Astrocyte of the spinal cord (primary cell): ENCODE measurements around the gene SSR1.
A peak's percentile ranks its signal among the peaks of the same experiment; 100 is the strongest.

ENCODE experiments used
- DNase-seq: peaks from one replicate; pipeline ENCODE4 v3.0.0; 2011; ENCODE audit warnings: low read depth, low spot score
- H3K4me3 ChIP-seq: 2 replicates; pipeline ENCODE4 v1.5.1; 2011; ENCODE audit warnings: low read depth, mild to moderate bottlenecking, low read length, moderate library complexity
- in situ Hi-C: cut with HindIII; loops from 2 replicates; pipeline ENCODE4 v1.10.0; 2017; ENCODE audit warnings: low sequenced_read_pairs
- TF ChIP-seq, protein P1 (sequence below): IDR thresholded peaks from 2 replicates; pipeline ENCODE4 v1.5.1; 2012; ENCODE audit warnings: low read depth, mild to moderate bottlenecking, low read length, inconsistent platforms

The SSR1 gene

GRCh38 chr6:7311176-7311575 is 1.8 kb downstream of the SSR1 start:
- DNase-seq, result peak; percentile 4
- H3K4me3 ChIP-seq, result peak overlapping the region; percentile 96
- in situ Hi-C loops, result no loop called here
- TF ChIP-seq, protein P1, sequence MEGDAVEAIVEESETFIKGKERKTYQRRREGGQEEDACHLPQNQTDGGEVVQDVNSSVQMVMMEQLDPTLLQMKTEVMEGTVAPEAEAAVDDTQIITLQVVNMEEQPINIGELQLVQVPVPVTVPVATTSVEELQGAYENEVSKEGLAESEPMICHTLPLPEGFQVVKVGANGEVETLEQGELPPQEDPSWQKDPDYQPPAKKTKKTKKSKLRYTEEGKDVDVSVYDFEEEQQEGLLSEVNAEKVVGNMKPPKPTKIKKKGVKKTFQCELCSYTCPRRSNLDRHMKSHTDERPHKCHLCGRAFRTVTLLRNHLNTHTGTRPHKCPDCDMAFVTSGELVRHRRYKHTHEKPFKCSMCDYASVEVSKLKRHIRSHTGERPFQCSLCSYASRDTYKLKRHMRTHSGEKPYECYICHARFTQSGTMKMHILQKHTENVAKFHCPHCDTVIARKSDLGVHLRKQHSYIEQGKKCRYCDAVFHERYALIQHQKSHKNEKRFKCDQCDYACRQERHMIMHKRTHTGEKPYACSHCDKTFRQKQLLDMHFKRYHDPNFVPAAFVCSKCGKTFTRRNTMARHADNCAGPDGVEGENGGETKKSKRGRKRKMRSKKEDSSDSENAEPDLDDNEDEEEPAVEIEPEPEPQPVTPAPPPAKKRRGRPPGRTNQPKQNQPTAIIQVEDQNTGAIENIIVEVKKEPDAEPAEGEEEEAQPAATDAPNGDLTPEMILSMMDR, result no peak

DNA sequence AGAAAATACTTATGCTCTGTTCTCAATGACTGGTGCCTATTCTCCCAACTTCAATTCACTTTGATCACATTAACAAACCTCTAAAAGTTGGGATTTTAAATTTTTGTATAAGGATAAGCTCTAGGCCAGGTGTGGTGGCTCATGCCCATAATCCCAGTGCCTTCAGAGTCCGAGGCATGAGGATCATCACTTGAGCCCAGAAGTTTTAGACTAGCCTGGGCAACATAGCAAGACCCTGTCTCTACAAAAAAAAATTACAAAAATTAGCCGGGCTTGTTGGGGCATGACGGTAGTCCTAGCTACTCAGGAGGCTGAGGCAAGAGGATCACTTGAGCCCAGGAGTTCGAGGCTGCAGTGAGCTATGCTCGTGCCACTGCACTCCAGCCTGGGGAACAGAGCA is 3.9 kb downstream of the SSR1 start:
- in situ Hi-C loops, result no loop called here
- H3K4me3 ChIP-seq, result no peak overlapping the region
- TF ChIP-seq, protein P1, result no peak
- DNase-seq, result no peak

- in situ Hi-C loops, result no loop called here
- DNase-seq, result no peak
- no peak overlapping the region for H3K4me3 ChIP-seq
Measured at GRCh38 chr6:7307533-7307932, 5.5 kb downstream of the SSR1 start.

GRCh38 chr6:7304821-7305220 is 8.2 kb downstream of the SSR1 start:
- TF ChIP-seq, protein P1, result no peak
- DNase-seq, result no peak
- no peak overlapping the region for H3K4me3 ChIP-seq
- in situ Hi-C loops, result no loop called here

More at GRCh38 chr6:7307533-7307932, 5.5 kb downstream of the SSR1 start:
- TF ChIP-seq, protein P1, result no peak

DNA sequence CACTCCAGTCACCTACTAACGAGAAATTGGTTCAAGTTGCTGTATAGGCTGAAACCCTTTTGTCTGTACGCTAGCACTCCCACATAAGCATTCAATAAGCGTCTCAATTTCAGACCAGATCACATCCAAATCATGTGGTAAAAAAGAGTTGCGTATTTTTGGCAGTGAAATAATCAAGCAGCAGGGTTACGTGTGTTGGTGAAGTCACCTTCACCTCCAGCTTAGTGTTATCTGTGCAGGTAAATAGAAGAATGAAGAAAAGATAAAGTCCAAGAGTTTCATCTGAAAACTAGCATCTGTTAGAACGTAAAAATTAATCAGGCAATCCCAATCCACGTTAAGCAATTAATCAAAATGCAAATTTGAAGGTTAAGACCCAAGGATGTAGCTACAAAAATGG is 11.3 kb downstream of the SSR1 start:
- TF ChIP-seq, protein P1, result no peak
- H3K4me3 ChIP-seq, result no peak overlapping the region
- DNase-seq, result no peak
- in situ Hi-C loops, result no loop called here

DNA sequence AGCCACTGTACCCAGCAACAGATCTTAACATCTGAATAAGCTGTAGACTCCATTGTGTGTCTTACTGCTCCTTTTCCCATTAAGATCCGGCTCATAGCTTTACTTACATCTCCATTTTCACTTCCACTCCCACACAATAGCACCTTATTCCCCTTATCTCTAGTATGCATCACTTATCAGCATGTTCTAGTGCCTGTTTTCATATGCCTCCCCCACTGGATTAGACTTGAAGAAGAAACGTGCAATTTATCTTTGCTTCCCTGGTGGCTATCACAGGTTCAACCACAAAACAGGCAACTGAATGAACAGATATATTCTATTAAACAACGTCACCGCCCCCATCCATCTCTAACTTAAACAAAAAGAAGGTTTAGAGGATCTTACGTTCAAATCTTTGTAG is 12.1 kb downstream of the SSR1 start:
- in situ Hi-C loops, result no loop called here
- H3K4me3 ChIP-seq, result no peak overlapping the region
- TF ChIP-seq, protein P1, result no peak
- no peak for DNase-seq

DNA sequence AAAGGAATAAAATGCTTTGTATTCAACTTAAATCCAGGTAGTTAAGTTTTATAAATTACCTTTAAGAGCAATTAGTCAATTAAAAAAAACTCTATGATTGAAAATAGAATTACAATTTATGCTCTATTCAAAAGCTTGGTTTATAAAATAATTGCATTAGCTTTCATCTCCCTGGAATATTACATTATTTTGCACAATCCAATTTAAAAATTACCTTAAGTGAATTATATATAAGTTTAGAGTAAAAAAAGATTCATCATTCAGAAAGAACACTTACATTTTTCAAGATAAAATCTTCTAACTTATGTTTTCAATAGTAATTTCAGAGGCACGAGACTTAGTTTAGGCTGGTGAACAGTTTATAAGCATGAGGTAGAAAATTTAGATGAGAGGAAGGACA is 14.9 kb downstream of the SSR1 start:
- no peak for DNase-seq
- no peak overlapping the region for H3K4me3 ChIP-seq
- in situ Hi-C loops, result no loop called here
- TF ChIP-seq, protein P1, result no peak
